Activated CD8-positive, alpha-beta memory T cell treated with anti-CD3 and anti-CD28 coated beads, Interleukin-2, amount 50 U/mL, for 48 hours (primary cell): ENCODE data around the gene SPATA33.

Experiments
- DNase-seq: peaks from one replicate; pipeline ENCODE4 v3.0.0-alpha.2; 2020

SPATA33 gene

GRCh38 chr16:89711601-89712273 lies 54.1 kb downstream of the SPATA33 start:
- peak; percentile 90 for DNase-seq

- no peak for DNase-seq
Measured at GRCh38 chr16:89712274-89712781, 54.7 kb downstream of the SPATA33 start.

- no peak for DNase-seq
Measured at GRCh38 chr16:89716493-89716892, 58.9 kb downstream of the SPATA33 start.

- DNase-seq, result no peak
Measured at GRCh38 chr16:89716916-89717687, 59.5 kb downstream of the SPATA33 start.

- no peak for DNase-seq
Measured at GRCh38 chr16:89717688-89718505, 60.3 kb downstream of the SPATA33 start.
